Endothelial cell of umbilical vein (primary cell): ENCODE results near the gene DENND1A. TPM values are rescaled to one million over a fixed set of nuclear protein-coding genes. Genes with fewer than 3 reads are reported as not detected.

Experiments used
- BruUV-seq: library from RNA; stranded (reverse); fragments of 400-500 nt; replicated peaks from 2 replicates; lab custom pipeline; 2021; lab: Mats Ljungman, UMichigan
- CTCF ChIA-PET: fragments of 300-600, 350-600 bp; sonication (Branson Sonifier 250); formaldehyde crosslinking; loops from one replicate; lab custom pipeline; 2021; ENCODE audit warnings: antibody characterized with exemption, inconsistent platforms; lab: Charles Lee
- POLR2A ChIA-PET: fragments of 300-600, 350-600 bp; sonication (Branson Sonifier 250); formaldehyde crosslinking; loops from one replicate; lab custom pipeline; 2021; ENCODE audit warnings: antibody characterized with exemption, inconsistent platforms; lab: Charles Lee
- DNase-seq: peaks from one replicate; pipeline ENCODE4 v3.0.0-alpha.2; 2011; ENCODE audit warnings: low read depth, low spot score
- FAIRE-seq: peaks from 2 replicates; lab custom pipeline; 2011; peaks lifted over from hg19 to GRCh38; lab: Jason Lieb, UNC
- H2AFZ ChIP-seq: 2 replicates; pipeline ENCODE4 v1.6.0; 2012; ENCODE audit warnings: low read depth, low read length, control low read depth, inconsistent platforms
- H3K27ac ChIP-seq: 2 replicates; pipeline ENCODE4 v1.5.1; 2011; ENCODE audit warnings: low read depth, mild to moderate bottlenecking, control low read depth, low read length, moderate library complexity; ENCODE audit not compliant: insufficient read depth
- H3K27me3 ChIP-seq, 2 experiments: 2 replicates each; pipeline versions ENCODE4 v1.6.0 to v1.6.1; 2011; ENCODE audit warnings: low read length in 2 of 2, mixed read lengths in 1 of 2; ENCODE audit not compliant: control insufficient read depth in 2 of 2, insufficient read depth in 2 of 2
- H3K36me3 ChIP-seq, 2 experiments: 2 replicates in 1 of 2; 3 replicates in 1 of 2; pipeline ENCODE4 v1.5.1; 2011; ENCODE audit warnings: low read length in 2 of 2, mild to moderate bottlenecking in 1 of 2, moderate library complexity in 1 of 2; ENCODE audit not compliant: control insufficient read depth in 2 of 2, insufficient read depth in 2 of 2; ENCODE audit errors: extremely low read depth in 1 of 2
- H3K4me1 ChIP-seq: 3 replicates; pipeline ENCODE4 v1.5.1; 2011; ENCODE audit warnings: mild to moderate bottlenecking, low read length; ENCODE audit not compliant: control insufficient read depth, insufficient read depth; ENCODE audit errors: extremely low read depth
- H3K4me2 ChIP-seq: 2 replicates; pipeline ENCODE4 v1.6.1; 2011; ENCODE audit warnings: low read length, control low read depth, mixed read lengths; ENCODE audit not compliant: insufficient read depth
- H3K4me3 ChIP-seq, 3 experiments: fragments of 200-600 bp in 1 of 3; sonication (generic), shearing (Covaris generic) in 1 of 3; replicated peaks in 1 of 3; 2 replicates each; pipeline ENCODE4 v1.5.1; 2011 to 2016; ENCODE audit warnings: control low read depth in 3 of 3, low read length in 3 of 3, mild to moderate bottlenecking in 2 of 3, inconsistent platforms in 1 of 3, low read depth in 1 of 3, moderate library complexity in 1 of 3; ENCODE audit not compliant: insufficient read depth in 1 of 3
- H3K79me2 ChIP-seq: 2 replicates; pipeline ENCODE4 v1.6.0; 2012; ENCODE audit warnings: low read length, inconsistent platforms; ENCODE audit not compliant: control insufficient read depth, insufficient read depth
- H3K9ac ChIP-seq: replicated peaks from 2 replicates; pipeline ENCODE3; 2011; ENCODE audit warnings: low read length, control low read depth; ENCODE audit not compliant: insufficient read depth; ENCODE audit errors: extremely low read depth
- H3K9me1 ChIP-seq: replicated peaks from 3 replicates; pipeline ENCODE4 v1.6.0; 2011; ENCODE audit warnings: mild to moderate bottlenecking, low read length; ENCODE audit not compliant: control insufficient read depth, insufficient read depth; ENCODE audit errors: extremely low read depth
- H3K9me3 ChIP-seq: replicated peaks from 2 replicates; pipeline ENCODE4 v1.5.1; 2012; ENCODE audit warnings: low read length, inconsistent platforms; ENCODE audit not compliant: control insufficient read depth, insufficient read depth
- H4K20me1 ChIP-seq: replicated peaks from 2 replicates; pipeline ENCODE3; 2011; ENCODE audit warnings: mild to moderate bottlenecking, low read length; ENCODE audit not compliant: control insufficient read depth, insufficient read depth; ENCODE audit errors: extremely low read depth
- EZH2 ChIP-seq: IDR thresholded peaks from 2 replicates; pipeline ENCODE4 v1.6.1; 2012; ENCODE audit warnings: borderline replicate concordance, low read depth, mild to moderate bottlenecking, moderate library complexity, low read length, inconsistent platforms; ENCODE audit not compliant: severe bottlenecking
- FOS ChIP-seq: IDR thresholded peaks from 2 replicates; pipeline ENCODE4 v1.6.1; 2011; ENCODE audit warnings: mild to moderate bottlenecking, low read length, moderate library complexity, borderline replicate concordance; ENCODE audit not compliant: insufficient read depth
- GATA2 ChIP-seq: IDR thresholded peaks from 2 replicates; pipeline ENCODE4 v1.7.0; 2011; ENCODE audit warnings: low read depth, mild to moderate bottlenecking, moderate library complexity, mixed read lengths, low read length; ENCODE audit not compliant: insufficient read length, insufficient read depth
- JUN ChIP-seq: IDR thresholded peaks from 2 replicates; pipeline ENCODE4 v1.6.1; 2011; ENCODE audit warnings: borderline replicate concordance, low read depth; ENCODE audit not compliant: insufficient read length, insufficient read depth
- MYC ChIP-seq: IDR thresholded peaks from one replicate; pipeline ENCODE4 v1.6.1; 2011; ENCODE audit warnings: mild to moderate bottlenecking, low read depth, low read length
- POLR2A ChIP-seq: IDR thresholded peaks from 2 replicates; pipeline ENCODE4 v1.6.1; 2012; ENCODE audit warnings: low read depth, mild to moderate bottlenecking, control low read depth, low read length
- POLR2AphosphoS5 ChIP-seq: IDR thresholded peaks from 2 replicates; pipeline ENCODE4 v1.6.1; 2012; ENCODE audit warnings: low read depth, mild to moderate bottlenecking, control low read depth, low read length, moderate library complexity; ENCODE audit not compliant: insufficient read depth
- dilution Hi-C: fragments of 300-500 bp; cut with MboI; formaldehyde crosslinking; loops from one replicate; pipeline ENCODE4 v1.15.0; 2019; ENCODE audit warnings: low sequenced_read_pairs; ENCODE audit not compliant: extremely low pct_ligation_motif_present
- intact Hi-C: fragments of 100-400 bp; cut with micrococcal nuclease; formaldehyde crosslinking; loops from one replicate; pipeline ENCODE4 v1.10.0; 2022
- polyA plus RNA-seq, 4 experiments: library from polyadenylated mRNA; depleted of rRNA in 3 of 4; stranded (reverse) in 3 of 4; unstranded in 1 of 4; fragments of >200 nt; gene quantifications; 2 replicates each; pipeline versions ENCODE4 v1.2.1 to v1.2.3, GENCODE V29; 2011 to 2012; ENCODE audit warnings: missing spikeins in 1 of 4
- total RNA-seq: library from RNA; stranded (reverse); gene quantifications from 2 replicates; pipeline ENCODE4 v1.2.3, GENCODE V29; 2021
- TF ChIP-seq, protein P1 (sequence below): IDR thresholded peaks from 2 replicates; pipeline ENCODE4 v1.6.1; 2011; ENCODE audit not compliant: insufficient read depth, insufficient read length
- TF ChIP-seq, protein P2 (sequence below), 2 donors: IDR thresholded peaks; 1 replicate in 1 of 2; 2 replicates in 1 of 2; pipeline ENCODE4 v1.5.1; 2011; ENCODE audit warnings: low read length in 2 of 2, mild to moderate bottlenecking in 2 of 2, moderate library complexity in 2 of 2, control low read depth in 1 of 2, inconsistent platforms in 1 of 2, low read depth in 1 of 2; ENCODE audit not compliant: insufficient read depth in 1 of 2; ENCODE audit errors: extremely low read depth in 1 of 2

DENND1A gene
- total and polyA plus RNA-seq, 2 donors (not counting 3 experiments of a cell fraction or from before 2014, with no cell fraction given) = 18.5 to 24.5 TPM

- no peaks in the 10 kb centered on the region for H4K20me1 ChIP-seq
- H3K4me3 ChIP-seq = no peak overlapping the region
- no peak overlapping the region for H2AFZ ChIP-seq
- dilution Hi-C loops = no loop called here
- intact Hi-C loops = no loop called here
- no peak overlapping the region for H3K4me2 ChIP-seq
- CTCF ChIA-PET = no interaction called here
- H3K79me2 ChIP-seq = no peaks in the 10 kb centered on the region
- no peaks in the 10 kb centered on the region for H3K9me1 ChIP-seq
- H3K27ac ChIP-seq = no peak overlapping the region
- DNase-seq = no peak
- FAIRE-seq = no peak
- H3K36me3 ChIP-seq = no peaks in the 10 kb centered on the region
- BruUV-seq = no TSS peak
- TF ChIP-seq, protein P1, sequence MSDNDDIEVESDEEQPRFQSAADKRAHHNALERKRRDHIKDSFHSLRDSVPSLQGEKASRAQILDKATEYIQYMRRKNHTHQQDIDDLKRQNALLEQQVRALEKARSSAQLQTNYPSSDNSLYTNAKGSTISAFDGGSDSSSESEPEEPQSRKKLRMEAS = no peak
- TF ChIP-seq POLR2A = no peak
- TF ChIP-seq, protein P2, sequence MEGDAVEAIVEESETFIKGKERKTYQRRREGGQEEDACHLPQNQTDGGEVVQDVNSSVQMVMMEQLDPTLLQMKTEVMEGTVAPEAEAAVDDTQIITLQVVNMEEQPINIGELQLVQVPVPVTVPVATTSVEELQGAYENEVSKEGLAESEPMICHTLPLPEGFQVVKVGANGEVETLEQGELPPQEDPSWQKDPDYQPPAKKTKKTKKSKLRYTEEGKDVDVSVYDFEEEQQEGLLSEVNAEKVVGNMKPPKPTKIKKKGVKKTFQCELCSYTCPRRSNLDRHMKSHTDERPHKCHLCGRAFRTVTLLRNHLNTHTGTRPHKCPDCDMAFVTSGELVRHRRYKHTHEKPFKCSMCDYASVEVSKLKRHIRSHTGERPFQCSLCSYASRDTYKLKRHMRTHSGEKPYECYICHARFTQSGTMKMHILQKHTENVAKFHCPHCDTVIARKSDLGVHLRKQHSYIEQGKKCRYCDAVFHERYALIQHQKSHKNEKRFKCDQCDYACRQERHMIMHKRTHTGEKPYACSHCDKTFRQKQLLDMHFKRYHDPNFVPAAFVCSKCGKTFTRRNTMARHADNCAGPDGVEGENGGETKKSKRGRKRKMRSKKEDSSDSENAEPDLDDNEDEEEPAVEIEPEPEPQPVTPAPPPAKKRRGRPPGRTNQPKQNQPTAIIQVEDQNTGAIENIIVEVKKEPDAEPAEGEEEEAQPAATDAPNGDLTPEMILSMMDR (IDR thresholded peaks at IDR 0.05; ENCODE audit: extremely low read depth in 1 of 2, insufficient read depth in 1 of 2, low read depth in 1 of 2, low read length in 2 of 2) = no peak
- no peak for TF ChIP-seq MYC
- no peak for TF ChIP-seq GATA2
- no peaks in the 10 kb centered on the region for H3K4me1 ChIP-seq
- no peaks in the 10 kb centered on the region for H3K9me3 ChIP-seq
- H3K9ac ChIP-seq = no peak overlapping the region
- POLR2A ChIA-PET = no interaction called here
- H3K27me3 ChIP-seq = no peaks in the 10 kb centered on the region
These were observed 270.6 kb downstream of the DENND1A start for GRCh38 chr9:123659358-123659757.

DNA sequence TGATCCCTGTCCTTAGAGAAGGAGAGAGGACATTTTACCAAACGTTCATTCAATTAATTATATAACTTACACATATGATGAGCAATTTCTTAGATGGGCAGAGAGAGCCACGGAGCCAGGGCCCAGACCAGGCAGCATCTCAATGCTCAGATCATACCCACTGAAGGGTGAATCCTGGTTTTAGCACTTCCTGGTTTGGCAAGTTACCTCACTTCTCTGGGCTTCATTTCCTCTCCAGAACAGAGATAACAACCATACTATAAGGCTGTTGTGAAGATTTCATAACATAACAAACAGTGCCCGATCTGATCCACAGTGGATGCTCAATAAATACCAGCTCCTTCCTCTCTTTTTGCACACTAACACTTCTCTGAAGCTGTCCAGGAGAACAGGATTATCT is 271.1 kb downstream of the DENND1A start:
- POLR2A ChIA-PET = no interaction called here
- Histone ChIP-seq H4K20me1 (no peaks in the 10 kb centered on the region), H3K4me2 (no peak overlapping the region), H3K9me1 (no peaks in the 10 kb centered on the region), H3K4me1 (no peaks in the 10 kb centered on the region), H3K36me3 (no peaks in the 10 kb centered on the region), H3K27me3 (no peaks in the 10 kb centered on the region), H3K27ac (no peak overlapping the region), H3K79me2 (no peaks in the 10 kb centered on the region), H2AFZ (no peak overlapping the region), H3K4me3 (no peak overlapping the region), H3K9ac (no peak overlapping the region), H3K9me3 (no peaks in the 10 kb centered on the region)
- CTCF ChIA-PET = no interaction called here
- dilution Hi-C loops = no loop called here
- DNase-seq (no peak), FAIRE-seq (no peak)
- no peak for TF ChIP-seq POLR2A
- TF ChIP-seq, protein P1 = no peak
- TF ChIP-seq FOS = no peak
- no peak for TF ChIP-seq MYC
- TF ChIP-seq, protein P2 (IDR thresholded peaks at IDR 0.05; ENCODE audit: extremely low read depth in 1 of 2, insufficient read depth in 1 of 2, low read depth in 1 of 2, low read length in 2 of 2) = no peak
- no peak for TF ChIP-seq EZH2
- no peak for TF ChIP-seq JUN
- TF ChIP-seq GATA2 = no peak
- TF ChIP-seq POLR2AphosphoS5 = no peak
- intact Hi-C loops = no loop called here
- no TSS peak for BruUV-seq
